Endodermal cell (in vitro differentiated cells): Measurements from ENCODE around the gene COQ3. TPM values are rescaled to one million over a fixed set of nuclear protein-coding genes. Genes with fewer than 3 reads are reported as not detected.

ENCODE experiments used
- DNase-seq: peaks from one replicate; pipeline ENCODE4 v3.0.0-alpha.2; 2017
- H3K27ac ChIP-seq: 2 replicates; pipeline ENCODE4 v1.5.1; 2013; ENCODE audit warnings: mild to moderate bottlenecking, low read depth, low read length, moderate library complexity
- H3K27me3 ChIP-seq: 2 replicates; pipeline ENCODE4 v1.6.1; 2013; ENCODE audit warnings: mild to moderate bottlenecking, low read length, moderate library complexity; ENCODE audit not compliant: insufficient read depth, control insufficient read depth, poor library complexity, severe bottlenecking
- H3K36me3 ChIP-seq: 2 replicates; pipeline ENCODE4 v1.7.0; 2013; ENCODE audit warnings: mild to moderate bottlenecking, low read length, moderate library complexity; ENCODE audit not compliant: control insufficient read depth, insufficient read depth
- H3K4me1 ChIP-seq: one replicate; pipeline ENCODE4 v1.7.0; 2013; ENCODE audit warnings: low read length; ENCODE audit not compliant: control insufficient read depth, insufficient read depth
- H3K4me3 ChIP-seq: 2 replicates; pipeline ENCODE4 v1.5.1; 2013; ENCODE audit warnings: mild to moderate bottlenecking, low read length, moderate library complexity
- H3K9ac ChIP-seq: 2 replicates; pipeline ENCODE4 v1.6.1; 2013; ENCODE audit warnings: mild to moderate bottlenecking, low read length, moderate library complexity; ENCODE audit not compliant: poor library complexity, severe bottlenecking; ENCODE audit errors: extremely low read depth
- H3K9me3 ChIP-seq: 2 replicates; pipeline ENCODE4 v1.6.1; 2013; ENCODE audit warnings: mild to moderate bottlenecking, low read length, moderate library complexity; ENCODE audit not compliant: control insufficient read depth
- H3K27ac Mint-ChIP-seq: 2 replicates; pipeline ENCODE4 v1.8.0; 2020; ENCODE audit warnings: mixed read lengths
- H3K27me3 Mint-ChIP-seq: 2 replicates; pipeline ENCODE4 v1.8.0; 2021; ENCODE audit warnings: mild to moderate bottlenecking, mixed read lengths; ENCODE audit not compliant: insufficient read depth
- H3K36me3 Mint-ChIP-seq: 2 replicates; pipeline ENCODE4 v1.8.0; 2020; ENCODE audit warnings: low read depth, mixed read lengths
- H3K4me1 Mint-ChIP-seq: 2 replicates; pipeline ENCODE4 v1.8.0; 2020; ENCODE audit warnings: mixed read lengths
- H3K4me3 Mint-ChIP-seq: 2 replicates; pipeline ENCODE4 v1.8.0; 2020; ENCODE audit warnings: mild to moderate bottlenecking, moderate library complexity, mixed read lengths
- H3K9me3 Mint-ChIP-seq: 2 replicates; pipeline ENCODE4 v1.8.0; 2020; ENCODE audit warnings: mild to moderate bottlenecking, mixed read lengths
- CTCF ChIP-seq: fragments of 200-600 bp; sonication (generic); conservative IDR thresholded peaks from 2 replicates; pipeline ENCODE4 v1.5.0; 2021; ENCODE audit warnings: antibody characterized with exemption, mild to moderate bottlenecking
- WGBS, 2 experiments: methylation state at CpG; one replicate each; pipeline versions ENCODE4 v1.1.5 to v1.1.7; 2013; ENCODE audit warnings: missing lambda C conversion rate in 2 of 2, mixed read lengths in 1 of 2; ENCODE audit not compliant: insufficient coverage in 1 of 2, insufficient read length in 1 of 2; 5-methylcytosine and 5-hydroxymethylcytosine counted together
- total RNA-seq, 2 donors: library from RNA; stranded (reverse); fragmentation: NEBNext Ultra II Directional in 1 of 2; extraction: Animal tissue kit (Norgen Biotek cat#: 25700) in 1 of 2; gene quantifications; 2 replicates in 1 of 2; 3 replicates in 1 of 2; pipeline ENCODE4 v1.2.1, GENCODE V29; 2021

The COQ3 gene
- total RNA-seq, 2 donors from 2014 or later = 8.7 to 15.2 TPM

GRCh38 chr6:99424022-99424421 lies 30.0 kb upstream of the COQ3 start:
- Histone ChIP-seq H3K27ac (no peak overlapping the region), H3K27me3 (no peaks in the 10 kb centered on the region), H3K4me3 (peak overlapping the region; percentile 93), H3K4me1 (peaks cover 3% of the 10 kb centered on the region), H3K36me3 (peaks cover 29% of the 10 kb centered on the region), H3K9me3 (no peaks in the 10 kb centered on the region), H3K9ac (peak overlapping the region; percentile 98)
- TF ChIP-seq CTCF = no peak
- no peak overlapping the region for H3K27ac Mint-ChIP-seq
- peaks cover 41% of the 10 kb centered on the region for H3K4me1 Mint-ChIP-seq
- 91 to 100% methylated on average over 2 of the region's 5 CpGs for WGBS, 2 experiments
- DNase-seq = no peak
- H3K27me3 Mint-ChIP-seq = no peaks in the 10 kb centered on the region
- peak overlapping the region; percentile 98 for H3K4me3 Mint-ChIP-seq
- H3K36me3 Mint-ChIP-seq = peaks cover 26% of the 10 kb centered on the region
- no peaks in the 10 kb centered on the region for H3K9me3 Mint-ChIP-seq

GRCh38 chr6:99422912-99423311 lies 28.9 kb upstream of the COQ3 start:
- H3K36me3 ChIP-seq = peaks cover 29% of the 10 kb centered on the region
- TF ChIP-seq CTCF = no peak
- H3K36me3 Mint-ChIP-seq = peaks cover 25% of the 10 kb centered on the region
- no peaks in the 10 kb centered on the region for H3K9me3 ChIP-seq
- WGBS, 2 experiments = 92 to 97% methylated on average over 4 to 6 of the region's 6 CpGs
- peak overlapping the region; percentile 93 for H3K4me3 ChIP-seq
- no peak overlapping the region for H3K9ac ChIP-seq
- peaks cover 3% of the 10 kb centered on the region for H3K4me1 ChIP-seq
- H3K9me3 Mint-ChIP-seq = no peaks in the 10 kb centered on the region
- H3K27ac Mint-ChIP-seq = no peak overlapping the region
- H3K27me3 ChIP-seq = no peaks in the 10 kb centered on the region
- no peak overlapping the region for H3K27ac ChIP-seq
- no peak for DNase-seq
- H3K4me3 Mint-ChIP-seq = peak overlapping the region; percentile 98
- H3K4me1 Mint-ChIP-seq = peaks cover 40% of the 10 kb centered on the region
- H3K27me3 Mint-ChIP-seq = no peaks in the 10 kb centered on the region

- DNase-seq = no peak
- Histone ChIP-seq H3K4me1 (no peaks in the 10 kb centered on the region), H3K27ac (no peak overlapping the region), H3K9ac (no peak overlapping the region), H3K27me3 (no peaks in the 10 kb centered on the region), H3K36me3 (peaks cover 51% of the 10 kb centered on the region), H3K9me3 (no peaks in the 10 kb centered on the region), H3K4me3 (no peak overlapping the region)
- 0 to 86% methylated on average over 1 to 9 of the region's 9 CpGs for WGBS, 2 experiments
- no peaks in the 10 kb centered on the region for H3K27me3 Mint-ChIP-seq
- H3K27ac Mint-ChIP-seq = no peak overlapping the region
- peaks cover 23% of the 10 kb centered on the region for H3K36me3 Mint-ChIP-seq
- no peak overlapping the region for H3K4me3 Mint-ChIP-seq
- no peak for TF ChIP-seq CTCF
- H3K9me3 Mint-ChIP-seq = no peaks in the 10 kb centered on the region
- H3K4me1 Mint-ChIP-seq = peaks cover 16% of the 10 kb centered on the region
Observed at GRCh38 chr6:99416892-99417767, 23.1 kb upstream of the COQ3 start.
